Left ventricle myocardium inferior (tissue), 1 donor: Measurements from ENCODE around the gene ATAD2B. TPM values are rescaled to one million over a fixed set of nuclear protein-coding genes. Genes with fewer than 3 reads are reported as not detected.
A peak's percentile ranks its signal among the peaks of the same experiment; 100 is the strongest.

ENCODE experiments used
- DNase-seq: peaks from one replicate; pipeline ENCODE4 v3.0.0-alpha.2; 2020
- H3K27ac ChIP-seq: fragments of 200-600 bp; replicated peaks from 2 replicates; pipeline ENCODE4 v1.8.0; 2021
- H3K27me3 ChIP-seq: fragments of 200-600 bp; 2 replicates; pipeline ENCODE4 v1.8.0; 2021; ENCODE audit warnings: low read depth
- H3K36me3 ChIP-seq: fragments of 200-600 bp; 2 replicates; pipeline ENCODE4 v1.8.0; 2021
- H3K4me1 ChIP-seq: fragments of 200-600 bp; 2 replicates; pipeline ENCODE4 v1.8.0; 2021
- H3K4me3 ChIP-seq: fragments of 200-600 bp; 2 replicates; pipeline ENCODE4 v1.8.0; 2021; ENCODE audit warnings: mild to moderate bottlenecking, moderate library complexity
- H3K9me3 ChIP-seq: fragments of 200-600 bp; replicated peaks from 2 replicates; pipeline ENCODE4 v1.8.0; 2021
- intact Hi-C: fragments of 100-400 bp; cut with micrococcal nuclease; formaldehyde crosslinking; loops from one replicate; pipeline ENCODE4 v1.11.0; 2022
- total RNA-seq: library from RNA; stranded (reverse); fragmentation: NEBNext Ultra II Directional; extraction: Animal tissue kit (Norgen Biotek cat#: 25700); gene quantifications from one replicate; pipeline ENCODE4 v1.2.1, GENCODE V29; 2021
- TF ChIP-seq, protein P1 (sequence below): fragments of 200-600 bp; IDR thresholded peaks from 2 replicates; pipeline ENCODE4 v1.8.0; 2021; ENCODE audit warnings: antibody characterized with exemption, mild to moderate bottlenecking, borderline replicate concordance
- donor health status: DM: no; HTN: yes; CAD: no; lungs with severe emphysema.

ATAD2B gene
- total RNA-seq, 1 donor from 2014 or later = 7.9 TPM

DNA sequence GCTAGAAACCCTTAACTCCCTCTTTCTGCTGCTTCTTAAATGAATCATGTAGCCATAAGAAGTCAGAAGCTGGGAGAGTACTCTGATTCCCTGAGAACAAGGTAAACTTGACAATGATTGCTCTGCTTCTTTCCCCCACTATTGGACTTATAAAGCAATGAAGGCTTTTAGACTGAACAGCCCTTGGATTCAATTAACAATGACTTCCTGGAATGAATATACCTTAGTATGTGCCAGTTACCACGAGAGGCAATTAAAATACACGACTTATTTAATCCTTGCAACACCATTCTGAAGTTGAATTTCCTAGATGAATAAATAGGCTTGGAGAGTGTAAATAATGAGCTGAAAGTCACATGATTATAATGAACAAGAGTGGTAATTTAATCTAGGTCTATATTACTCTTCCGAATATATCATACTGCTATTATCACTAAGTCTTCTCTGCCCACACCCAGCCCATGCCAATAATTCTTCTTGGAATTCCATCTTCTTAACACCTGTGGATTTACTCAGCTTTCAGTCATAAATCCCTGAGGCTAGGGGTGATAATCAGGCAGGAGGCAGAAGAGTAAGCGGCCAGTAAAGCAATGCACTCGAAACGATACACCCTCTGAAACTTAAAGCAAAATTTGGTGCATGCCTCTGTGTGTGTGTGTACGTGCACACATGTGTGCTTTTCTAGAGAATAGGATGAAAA, 170.2 kb downstream of the ATAD2B start:
- DNase-seq = no peak
- no peak overlapping the region for H3K27ac ChIP-seq
- H3K9me3 ChIP-seq = no peaks in the 10 kb centered on the region
- TF ChIP-seq, protein P1, sequence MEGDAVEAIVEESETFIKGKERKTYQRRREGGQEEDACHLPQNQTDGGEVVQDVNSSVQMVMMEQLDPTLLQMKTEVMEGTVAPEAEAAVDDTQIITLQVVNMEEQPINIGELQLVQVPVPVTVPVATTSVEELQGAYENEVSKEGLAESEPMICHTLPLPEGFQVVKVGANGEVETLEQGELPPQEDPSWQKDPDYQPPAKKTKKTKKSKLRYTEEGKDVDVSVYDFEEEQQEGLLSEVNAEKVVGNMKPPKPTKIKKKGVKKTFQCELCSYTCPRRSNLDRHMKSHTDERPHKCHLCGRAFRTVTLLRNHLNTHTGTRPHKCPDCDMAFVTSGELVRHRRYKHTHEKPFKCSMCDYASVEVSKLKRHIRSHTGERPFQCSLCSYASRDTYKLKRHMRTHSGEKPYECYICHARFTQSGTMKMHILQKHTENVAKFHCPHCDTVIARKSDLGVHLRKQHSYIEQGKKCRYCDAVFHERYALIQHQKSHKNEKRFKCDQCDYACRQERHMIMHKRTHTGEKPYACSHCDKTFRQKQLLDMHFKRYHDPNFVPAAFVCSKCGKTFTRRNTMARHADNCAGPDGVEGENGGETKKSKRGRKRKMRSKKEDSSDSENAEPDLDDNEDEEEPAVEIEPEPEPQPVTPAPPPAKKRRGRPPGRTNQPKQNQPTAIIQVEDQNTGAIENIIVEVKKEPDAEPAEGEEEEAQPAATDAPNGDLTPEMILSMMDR = no peak
- intact Hi-C loops = no loop called here
- peaks cover 22% of the 10 kb centered on the region for H3K4me1 ChIP-seq
- no peaks in the 10 kb centered on the region for H3K27me3 ChIP-seq
- H3K36me3 ChIP-seq = peaks cover 27% of the 10 kb centered on the region
- H3K4me3 ChIP-seq = no peak overlapping the region

DNA sequence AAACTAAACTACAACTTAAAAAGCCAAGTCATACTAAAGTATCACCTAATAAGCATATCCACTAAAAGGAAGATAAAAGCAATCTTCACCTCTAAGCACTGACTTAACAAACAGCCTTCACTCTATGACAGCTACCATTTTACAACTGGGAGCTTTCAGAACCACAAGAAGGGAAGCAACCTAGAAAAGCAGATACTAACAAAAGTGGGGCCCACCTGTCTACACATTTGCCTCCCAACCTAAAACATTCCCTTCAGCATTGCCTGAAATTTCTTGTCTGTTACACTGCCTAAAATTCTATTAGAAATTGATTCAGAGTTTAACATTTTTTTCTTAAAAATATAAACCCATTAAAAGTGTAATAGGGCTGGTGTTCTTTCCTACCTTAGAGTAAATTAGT, 172.0 kb downstream of the ATAD2B start:
- H3K27me3 ChIP-seq = no peaks in the 10 kb centered on the region
- H3K4me3 ChIP-seq = no peak overlapping the region
- TF ChIP-seq, protein P1 = no peak
- no peaks in the 10 kb centered on the region for H3K9me3 ChIP-seq
- no peak overlapping the region for H3K27ac ChIP-seq
- DNase-seq = no peak
- peaks cover 43% of the 10 kb centered on the region for H3K36me3 ChIP-seq
- peaks cover 13% of the 10 kb centered on the region for H3K4me1 ChIP-seq
- intact Hi-C loops = no loop called here

DNA sequence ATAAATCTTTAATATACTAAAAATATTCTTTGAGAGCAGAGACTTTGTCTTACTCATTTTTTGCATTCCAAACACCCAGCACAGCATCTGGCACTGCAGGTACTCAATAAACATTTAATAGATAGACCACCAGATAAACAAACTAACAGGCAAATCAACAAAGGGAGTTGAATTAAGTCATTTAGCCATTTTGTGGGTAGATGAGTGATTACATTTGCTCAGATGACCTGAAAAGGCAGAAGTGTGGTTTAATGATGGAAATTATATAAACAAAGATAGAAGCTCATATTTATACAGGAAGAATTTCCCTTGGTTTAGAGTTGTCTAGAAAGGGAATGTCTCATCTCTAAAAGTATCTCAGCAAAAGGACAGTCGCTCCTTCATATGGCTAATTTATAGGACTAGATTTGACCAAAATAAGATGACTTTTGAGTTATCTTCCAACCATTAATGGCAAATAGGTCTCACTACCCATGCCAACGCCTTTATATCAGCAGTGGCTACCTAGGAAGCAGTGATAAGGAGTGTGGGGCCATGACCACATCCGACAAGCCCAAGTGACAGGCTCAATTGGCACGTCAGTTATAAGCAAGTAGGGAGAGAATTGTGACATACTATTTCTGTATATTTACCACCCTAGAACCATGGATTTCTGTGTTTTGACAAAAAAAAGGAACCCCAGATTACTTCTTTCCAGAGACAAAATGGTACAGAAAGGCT, 173.5 kb downstream of the ATAD2B start:
- Histone ChIP-seq H3K4me3 (no peak overlapping the region), H3K27me3 (no peaks in the 10 kb centered on the region), H3K9me3 (no peaks in the 10 kb centered on the region), H3K36me3 (peaks cover 43% of the 10 kb centered on the region), H3K4me1 (peaks cover 13% of the 10 kb centered on the region), H3K27ac (no peak overlapping the region)
- no peak for DNase-seq
- TF ChIP-seq, protein P1 = no peak
- intact Hi-C loops = no loop called here

DNA sequence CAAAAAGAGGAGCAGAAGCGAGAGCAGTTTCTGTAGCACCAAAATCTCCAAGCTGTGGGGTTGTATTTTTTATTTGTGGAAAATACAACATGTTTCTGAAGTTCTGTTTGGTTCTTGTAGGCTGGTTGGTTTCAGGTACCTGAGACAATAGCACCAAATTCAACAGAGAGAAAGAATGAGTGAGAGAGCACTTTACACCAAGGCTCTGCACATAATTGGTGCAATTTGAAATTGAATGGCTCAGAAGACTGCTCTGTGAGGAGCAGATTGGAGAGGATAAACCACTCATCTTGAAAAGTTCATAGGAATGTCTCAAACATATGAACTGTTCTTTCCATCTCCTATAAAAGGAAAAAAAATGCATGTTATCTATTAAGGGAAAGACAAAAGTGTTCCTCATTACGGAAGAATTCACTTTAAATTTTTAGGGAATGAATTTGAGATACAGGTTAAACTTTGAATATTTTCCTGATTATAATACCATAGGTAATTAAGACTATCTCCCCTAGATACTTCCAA, 175.1 kb downstream of the ATAD2B start:
- DNase-seq = no peak
- Histone ChIP-seq H3K36me3 (peaks cover 36% of the 10 kb centered on the region), H3K27ac (no peak overlapping the region), H3K4me1 (peaks cover 14% of the 10 kb centered on the region), H3K9me3 (no peaks in the 10 kb centered on the region), H3K27me3 (no peaks in the 10 kb centered on the region), H3K4me3 (no peak overlapping the region)
- TF ChIP-seq, protein P1 = no peak
- intact Hi-C loops = no loop called here

DNA sequence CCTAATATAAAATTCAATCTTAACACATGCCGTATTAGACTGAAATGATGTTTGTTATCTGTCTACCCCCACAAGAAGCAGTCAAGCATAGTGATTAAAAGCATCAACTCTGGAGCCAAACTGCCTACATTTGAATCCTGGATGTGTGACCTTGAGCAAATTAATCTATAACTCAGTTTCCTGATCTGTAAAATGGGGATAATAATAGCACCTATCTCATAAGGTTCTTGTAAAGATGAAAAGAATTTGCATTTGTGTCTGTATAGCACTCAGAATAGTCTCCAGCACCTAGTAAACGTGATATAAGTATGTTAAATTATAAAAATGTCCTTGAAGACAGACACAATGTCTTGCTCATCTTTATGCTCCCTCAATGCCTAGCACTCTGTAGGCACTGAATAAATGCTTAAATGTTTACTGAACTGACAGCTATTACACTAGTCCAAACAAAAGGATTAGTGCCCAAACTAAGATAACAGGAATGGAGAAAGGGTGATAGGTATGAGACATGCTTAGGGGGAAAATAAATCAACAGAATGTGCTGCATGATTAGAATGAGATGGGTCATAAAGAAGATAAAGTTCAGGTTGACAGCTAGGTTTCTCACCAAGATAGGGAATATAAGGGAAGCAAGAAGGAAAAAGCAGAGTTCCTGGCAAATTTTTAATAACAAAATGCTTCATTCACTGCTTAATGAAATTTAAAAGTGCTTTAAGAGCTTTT, 180.6 kb downstream of the ATAD2B start:
- intact Hi-C loops = no loop called here

More for the DNA sequence above, 180.6 kb downstream of the ATAD2B start:
- H3K4me1 ChIP-seq = peaks cover 17% of the 10 kb centered on the region
- H3K27ac ChIP-seq = peak overlapping the region; percentile 84
- no peak overlapping the region for H3K4me3 ChIP-seq
- H3K9me3 ChIP-seq = no peaks in the 10 kb centered on the region
- H3K27me3 ChIP-seq = no peaks in the 10 kb centered on the region
- no peak for DNase-seq
- H3K36me3 ChIP-seq = peaks cover 11% of the 10 kb centered on the region
- TF ChIP-seq, protein P1 = no peak
